ENCODE data around the gene NCOA5. TPM values are rescaled to one million over a fixed set of nuclear protein-coding genes. Genes with fewer than 3 reads are reported as not detected.
A peak's percentile ranks its signal among the peaks of the same experiment; 100 is the strongest.

NCOA5 gene
- total RNA-seq, 2 donors from 2014 or later: 11.9 to 13.7 TPM

- TF ChIP-seq POLR2A (IDR thresholded peaks at IDR 0.05): no peak
- no peak for TF ChIP-seq CTCF (IDR thresholded peaks at IDR 0.05)
- H3K9me3 ChIP-seq: no peaks in the 10 kb centered on the region
- intact Hi-C loops (cut with DNase I): no loop called here
- DNase-seq: no peak
- no peak for ATAC-seq
- no peaks in the 10 kb centered on the region for H3K36me3 ChIP-seq (replicated peaks in 1 of 2; ENCODE audit: insufficient read depth in 1 of 2, low read depth in 2 of 2)
- H3K4me3 ChIP-seq: no peak overlapping the region
- WGBS, 2 donors: 40 to 46% methylated on average over 1 to 6 of the region's 6 CpGs
- H3K27me3 ChIP-seq: no peaks in the 10 kb centered on the region
- H3K27ac ChIP-seq: no peak overlapping the region
- H3K4me1 ChIP-seq: no peaks in the 10 kb centered on the region
Measured at GRCh38 chr20:46044896-46045295, 44.9 kb downstream of the NCOA5 start.

GRCh38 chr20:46043556-46043955, 46.2 kb downstream of the NCOA5 start:
- WGBS, 2 donors: 33% methylated on average over 7 of the region's 7 CpGs
- H3K36me3 ChIP-seq (replicated peaks in 1 of 2; ENCODE audit: insufficient read depth in 1 of 2, low read depth in 2 of 2): no peaks in the 10 kb centered on the region
- ATAC-seq (no peak), DNase-seq (no peak)
- no peak overlapping the region for H3K4me3 ChIP-seq
- H3K27ac ChIP-seq: no peak overlapping the region
- no peaks in the 10 kb centered on the region for H3K27me3 ChIP-seq
- intact Hi-C loops (cut with DNase I): no loop called here
- no peak for TF ChIP-seq POLR2A (IDR thresholded peaks at IDR 0.05)
- TF ChIP-seq CTCF (IDR thresholded peaks at IDR 0.05): no peak
- H3K4me1 ChIP-seq: no peaks in the 10 kb centered on the region
- no peaks in the 10 kb centered on the region for H3K9me3 ChIP-seq

- TF ChIP-seq POLR2A (IDR thresholded peaks at IDR 0.05): no peak
- TF ChIP-seq CTCF (IDR thresholded peaks at IDR 0.05): no peak
- Histone ChIP-seq H3K9me3 (no peaks in the 10 kb centered on the region), H3K4me3 (no peak overlapping the region), H3K4me1 (no peaks in the 10 kb centered on the region), H3K36me3 (replicated peaks in 1 of 2; ENCODE audit: insufficient read depth in 1 of 2, low read depth in 2 of 2) (no peaks in the 10 kb centered on the region), H3K27ac (no peak overlapping the region), H3K27me3 (no peaks in the 10 kb centered on the region)
- DNase-seq (peak in 2 of 4 donors; percentile 31 to 40), ATAC-seq (no peak)
- intact Hi-C loops (cut with DNase I): no loop called here
- 10 to 22% methylated on average over 12 to 18 of the region's 18 CpGs for WGBS, 2 donors
Measured at GRCh38 chr20:46040902-46041535, 48.7 kb downstream of the NCOA5 start.

DNA sequence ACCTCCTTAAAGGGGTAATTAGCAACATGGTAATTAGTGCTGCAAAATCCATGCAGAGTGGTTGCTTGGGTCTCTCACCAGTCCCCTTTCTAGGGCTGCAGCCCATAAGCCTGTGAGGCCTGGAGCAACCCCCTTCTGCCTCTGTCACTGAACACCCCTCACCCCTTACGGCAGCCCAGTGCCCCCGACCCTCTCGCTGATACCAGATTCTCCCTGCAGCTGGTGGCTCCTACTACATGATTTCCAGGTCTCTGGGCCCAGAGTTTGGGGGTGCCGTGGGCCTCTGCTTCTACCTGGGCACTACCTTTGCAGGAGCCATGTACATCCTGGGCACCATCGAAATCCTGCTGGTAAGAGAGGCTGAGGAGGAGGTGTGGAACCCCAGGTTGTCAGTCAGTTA, 52.7 kb downstream of the NCOA5 start:
- Histone ChIP-seq H3K4me3 (no peak overlapping the region), H3K27ac (no peak overlapping the region), H3K4me1 (peaks cover 3% of the 10 kb centered on the region), H3K36me3 (replicated peaks in 1 of 2; ENCODE audit: insufficient read depth in 1 of 2, low read depth in 2 of 2) (no peaks in the 10 kb centered on the region), H3K9me3 (no peaks in the 10 kb centered on the region), H3K27me3 (peaks cover 0 to 6% of the 10 kb centered on the region in 2 donors)
- WGBS, 2 donors: 51 to 63% methylated on average over 4 of the region's 5 CpGs
- no peak for TF ChIP-seq CTCF (IDR thresholded peaks at IDR 0.05)
- ATAC-seq: no peak
- intact Hi-C loops (cut with DNase I): no loop called here
- DNase-seq: no peak

GRCh38 chr20:46036370-46036769, 53.4 kb downstream of the NCOA5 start:
- no peaks in the 10 kb centered on the region for H3K9me3 ChIP-seq
- H3K4me1 ChIP-seq: peaks cover 9% of the 10 kb centered on the region
- TF ChIP-seq CTCF (IDR thresholded peaks at IDR 0.05) (no peak), POLR2A (IDR thresholded peaks at IDR 0.05) (no peak)
- peaks cover 0 to 6% of the 10 kb centered on the region in 2 donors for H3K27me3 ChIP-seq
- no peak for DNase-seq
- H3K36me3 ChIP-seq (replicated peaks in 1 of 2; ENCODE audit: insufficient read depth in 1 of 2, low read depth in 2 of 2): no peaks in the 10 kb centered on the region
- no peak for ATAC-seq
- H3K27ac ChIP-seq: no peak overlapping the region
- intact Hi-C loops (cut with DNase I): no loop called here
- H3K4me3 ChIP-seq: no peak overlapping the region
- WGBS, 2 donors: 81 to 82% methylated on average over 6 to 8 of the region's 8 CpGs

All from body of pancreas (tissue), 4 donors.